Sciatic nerve (tissue), 2 donors: ENCODE measurements around the gene DDX24. TPM values are rescaled to one million over a fixed set of nuclear protein-coding genes. Genes with fewer than 3 reads are reported as not detected.

Source experiments
- ATAC-seq: fragments of 200-7000 bp; cut with Tn5 transposase; one replicate; pipeline ENCODE4 v1.9.1; 2020; ENCODE audit warnings: mild to moderate bottlenecking, moderate library complexity
- DNase-seq: peaks from one replicate; pipeline ENCODE4 v3.0.0-alpha.2; 2020; ENCODE audit warnings: low spot score
- intact Hi-C: fragments of 100-400 bp; cut with DNase I; formaldehyde crosslinking; loops from one replicate; pipeline ENCODE4 v1.14.2; 2022
- total RNA-seq: library from RNA; stranded (reverse); fragmentation: NEBNext Ultra II Directional; extraction: Animal tissue kit (Norgen Biotek cat#: 25700); gene quantifications from one replicate; pipeline ENCODE4 v1.2.1, GENCODE V29; 2021
- donor health status: DM: no; HTN: no; CAD: no.
- donor health status: DM: no; HTN: no; CAD: no.

The DDX24 gene
- total RNA-seq, 1 donor from 2014 or later: 181 TPM

- intact Hi-C loops: no loop called here
- ATAC-seq: no peak
These were observed 26.6 kb downstream of the DDX24 start for GRCh38 chr14:94054401-94054800.

DNA sequence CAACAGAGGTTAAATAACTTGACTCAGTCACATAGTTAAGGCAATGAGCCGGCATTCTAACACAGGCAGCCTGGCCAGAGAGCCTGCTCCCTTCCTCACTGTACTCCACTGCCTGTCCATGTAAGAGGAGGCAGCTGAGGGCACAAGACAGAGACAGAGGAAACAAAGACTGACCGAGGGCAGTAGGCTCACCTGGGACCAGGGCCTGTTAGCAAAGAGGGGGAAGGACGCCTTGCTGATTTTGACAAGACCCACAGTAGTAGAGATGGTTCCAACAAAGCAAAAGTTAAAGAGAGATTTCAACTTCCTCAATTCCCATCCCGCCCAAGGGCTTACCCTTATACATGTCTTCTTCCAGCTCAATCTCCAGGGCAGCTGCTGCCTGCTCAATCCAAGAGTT lies 28.3 kb downstream of the DDX24 start:
- ATAC-seq: no peak
- DNase-seq: no peak
- intact Hi-C loops: no loop called here

More at GRCh38 chr14:94054401-94054800, 26.6 kb downstream of the DDX24 start:
- no peak for DNase-seq

- DNase-seq (no peak), ATAC-seq (no peak)
- intact Hi-C loops: no loop called here
These were observed 28.8 kb downstream of the DDX24 start for GRCh38 chr14:94052199-94052598.

GRCh38 chr14:94051779-94052178 lies 29.2 kb downstream of the DDX24 start:
- DNase-seq: no peak
- ATAC-seq: no peak

GRCh38 chr14:94051115-94051514 lies 29.9 kb downstream of the DDX24 start:
- peak; percentile 57 for ATAC-seq
- intact Hi-C loops: no loop called here
- peak; percentile 75 for DNase-seq

More at GRCh38 chr14:94051779-94052178, 29.2 kb downstream of the DDX24 start:
- intact Hi-C loops: no loop called here

GRCh38 chr14:94050231-94050880 lies 30.6 kb downstream of the DDX24 start:
- DNase-seq (no peak), ATAC-seq (no peak)
- intact Hi-C loops: no loop called here

DNA sequence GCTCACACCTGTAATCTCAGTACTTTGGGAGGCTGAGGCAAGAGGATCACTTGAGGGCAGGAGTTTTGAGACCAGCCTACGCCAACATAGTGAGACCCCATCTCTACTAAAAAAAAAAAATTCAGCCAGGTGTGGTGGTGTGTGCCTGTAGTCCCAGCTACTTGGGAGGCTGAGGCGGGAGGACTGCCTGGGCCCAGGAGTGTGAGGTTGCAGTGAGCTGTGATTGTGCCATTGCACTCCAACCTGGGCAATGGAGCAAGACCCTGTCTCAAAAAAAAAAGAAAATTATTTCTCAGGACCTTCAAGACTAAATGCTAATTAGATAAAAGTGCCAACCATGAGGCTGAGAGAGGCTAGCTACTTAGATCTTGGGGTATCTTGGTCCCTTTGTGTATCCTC lies 31.4 kb downstream of the DDX24 start:
- ATAC-seq: no peak
- intact Hi-C loops: no loop called here
- DNase-seq: no peak

DNA sequence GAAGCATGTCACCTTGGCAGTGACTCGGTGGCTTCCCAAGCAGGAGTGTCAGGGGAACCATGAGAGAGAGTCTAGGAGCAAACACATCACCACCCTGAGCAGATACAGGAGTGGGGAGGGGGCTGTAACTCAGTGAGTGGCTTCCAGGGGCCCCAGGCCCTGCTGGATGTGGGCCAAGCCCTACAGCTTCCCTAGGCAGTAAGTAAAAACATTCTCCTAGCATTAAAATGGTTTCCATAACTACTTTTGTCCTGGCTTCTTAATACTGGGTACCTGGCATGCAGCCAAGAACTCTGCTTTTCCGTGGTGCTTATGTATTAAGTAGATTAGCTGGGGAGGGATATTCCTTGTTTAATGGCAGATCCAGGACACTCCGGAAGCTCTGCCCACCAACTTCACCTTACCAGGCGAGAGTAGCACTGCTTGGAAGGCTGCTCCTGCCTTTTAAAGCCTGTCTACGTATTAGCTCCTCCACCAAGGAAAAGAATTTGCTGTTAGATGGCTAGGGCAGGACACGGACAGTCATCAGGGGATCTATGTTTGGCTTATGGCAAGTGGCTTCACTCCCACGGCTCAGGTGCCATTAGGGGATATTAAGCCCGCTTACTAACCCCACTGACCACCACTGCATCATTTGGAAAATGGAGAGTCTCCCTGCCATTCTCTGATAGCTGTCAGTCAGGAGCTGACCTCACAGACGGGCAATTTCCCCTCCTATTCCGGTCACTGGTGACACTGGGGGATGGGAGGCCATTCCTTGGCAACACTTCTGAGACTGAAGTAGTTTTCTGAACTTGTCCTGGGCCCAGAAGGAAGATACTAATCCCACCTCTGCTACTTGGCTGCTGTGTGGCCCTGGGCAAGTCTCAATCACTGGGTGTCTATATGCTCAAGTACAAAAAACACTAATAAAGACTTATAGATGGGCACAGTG lies 32.0 kb downstream of the DDX24 start:
- intact Hi-C loops: no loop called here
- DNase-seq (no peak), ATAC-seq (no peak)

DNA sequence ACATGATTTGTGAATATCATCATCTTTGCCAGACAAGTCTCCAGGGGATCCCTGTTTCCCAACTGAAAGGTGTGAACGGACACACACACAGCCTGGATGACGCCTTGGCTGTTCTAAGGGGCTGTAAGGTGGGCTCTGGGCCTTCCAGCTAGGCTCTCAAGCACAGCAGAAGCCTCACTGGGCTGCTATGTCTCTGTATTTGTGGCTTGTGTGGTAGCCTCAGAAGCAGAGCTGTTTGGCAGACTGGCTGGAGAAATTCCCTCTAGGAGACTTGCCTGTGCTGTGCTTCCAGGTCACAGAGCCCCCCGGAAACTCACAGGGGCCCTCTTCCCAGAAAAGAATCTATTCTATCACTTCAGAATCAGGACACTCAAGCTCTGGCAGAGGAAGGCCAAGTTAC lies 33.4 kb downstream of the DDX24 start:
- ATAC-seq: no peak
- no peak for DNase-seq
- intact Hi-C loops: no loop called here

DNA sequence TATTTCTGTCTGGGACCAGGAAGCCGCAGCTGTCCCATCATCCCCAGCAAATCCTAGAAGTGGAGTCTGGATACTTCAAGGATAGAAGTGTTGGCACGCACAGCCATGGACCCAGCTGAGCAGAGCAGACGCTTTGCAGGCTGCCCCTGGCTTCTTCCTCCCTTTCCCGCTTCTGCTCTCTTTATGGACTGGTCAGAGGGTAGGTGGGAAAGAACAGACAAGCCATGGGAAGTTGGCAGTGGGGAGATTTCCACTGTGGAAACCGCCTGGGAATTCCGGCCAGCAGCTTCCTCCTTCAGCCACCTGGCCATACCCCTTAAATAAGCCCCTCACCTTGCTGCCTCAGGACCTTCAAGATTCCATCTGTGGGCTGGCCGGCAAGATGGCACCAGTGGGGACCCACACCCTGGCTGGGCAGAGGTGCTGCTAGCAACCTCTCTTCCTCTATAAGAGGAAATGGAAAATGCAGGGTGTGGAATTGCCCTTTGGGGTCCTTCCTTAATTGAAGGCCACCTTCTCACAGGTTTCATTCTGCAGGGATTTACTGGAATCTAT lies 34.2 kb downstream of the DDX24 start:
- intact Hi-C loops: no loop called here
- DNase-seq (peak; percentile 32), ATAC-seq (no peak)

- no peak for ATAC-seq
- DNase-seq: peak; percentile 48
- intact Hi-C loops: no loop called here
These were observed 35.2 kb downstream of the DDX24 start for GRCh38 chr14:94045563-94046345.

DNA sequence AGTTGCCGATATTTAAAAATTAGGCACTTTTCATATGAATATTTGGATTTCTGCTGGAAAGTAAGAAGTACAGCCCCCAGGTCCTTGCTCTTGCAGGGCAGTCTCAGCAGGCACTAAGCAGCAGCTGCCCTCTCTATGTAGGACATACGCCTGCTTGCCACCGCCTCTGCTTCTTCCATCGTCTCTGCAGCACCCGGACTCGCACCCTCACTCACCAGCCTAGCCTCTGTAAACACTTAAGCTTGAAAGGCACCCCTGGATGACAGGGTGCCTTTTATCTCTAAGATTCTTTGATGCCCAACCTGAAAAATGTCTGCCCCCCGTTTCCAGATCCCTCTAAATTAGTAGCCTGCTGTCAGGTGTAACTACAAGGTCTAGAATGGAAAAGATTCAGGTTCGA lies 35.9 kb downstream of the DDX24 start:
- DNase-seq: peak; percentile 8
- intact Hi-C loops: no loop called here
- ATAC-seq: no peak

- intact Hi-C loops: no loop called here
- DNase-seq (peak; percentile 53), ATAC-seq (no peak)
These were observed 36.4 kb downstream of the DDX24 start for GRCh38 chr14:94044476-94045091.

DNA sequence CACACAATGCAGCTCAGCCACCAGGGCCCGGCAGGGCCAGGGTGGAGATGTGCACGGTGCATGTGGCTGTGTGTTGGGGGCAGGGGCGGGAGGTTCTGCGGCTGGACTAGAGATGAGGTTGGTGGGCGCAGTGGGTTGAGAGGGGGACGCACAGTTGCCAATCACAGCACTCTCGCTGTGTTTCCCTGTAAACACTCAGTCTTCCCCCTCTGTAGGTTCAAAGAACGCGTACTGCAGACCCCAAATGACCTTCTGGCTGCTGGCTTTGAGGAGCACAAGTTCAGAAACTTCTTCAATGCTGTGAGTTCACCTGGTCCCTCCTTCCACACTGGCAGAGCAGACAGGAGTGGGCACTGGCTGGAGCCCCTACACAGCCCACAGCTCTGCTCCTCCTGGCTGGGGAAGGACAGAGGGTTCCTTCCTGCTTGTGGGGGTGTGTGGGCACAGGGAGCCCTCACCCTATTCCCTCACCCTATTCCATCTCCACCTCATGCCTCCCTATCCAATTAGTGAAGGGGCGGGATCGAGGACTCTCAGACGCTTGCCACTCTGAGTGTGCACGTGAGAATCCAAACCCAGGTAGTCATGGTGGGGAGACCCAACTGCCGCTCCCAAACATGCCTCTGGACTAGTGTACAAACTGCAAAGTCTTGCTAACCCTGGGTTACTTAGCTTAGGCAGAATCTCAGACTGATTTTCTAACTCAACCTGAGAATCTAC lies 37.1 kb downstream of the DDX24 start:
- no peak for ATAC-seq
- DNase-seq: peak; percentile 25
- intact Hi-C loops: no loop called here

DNA sequence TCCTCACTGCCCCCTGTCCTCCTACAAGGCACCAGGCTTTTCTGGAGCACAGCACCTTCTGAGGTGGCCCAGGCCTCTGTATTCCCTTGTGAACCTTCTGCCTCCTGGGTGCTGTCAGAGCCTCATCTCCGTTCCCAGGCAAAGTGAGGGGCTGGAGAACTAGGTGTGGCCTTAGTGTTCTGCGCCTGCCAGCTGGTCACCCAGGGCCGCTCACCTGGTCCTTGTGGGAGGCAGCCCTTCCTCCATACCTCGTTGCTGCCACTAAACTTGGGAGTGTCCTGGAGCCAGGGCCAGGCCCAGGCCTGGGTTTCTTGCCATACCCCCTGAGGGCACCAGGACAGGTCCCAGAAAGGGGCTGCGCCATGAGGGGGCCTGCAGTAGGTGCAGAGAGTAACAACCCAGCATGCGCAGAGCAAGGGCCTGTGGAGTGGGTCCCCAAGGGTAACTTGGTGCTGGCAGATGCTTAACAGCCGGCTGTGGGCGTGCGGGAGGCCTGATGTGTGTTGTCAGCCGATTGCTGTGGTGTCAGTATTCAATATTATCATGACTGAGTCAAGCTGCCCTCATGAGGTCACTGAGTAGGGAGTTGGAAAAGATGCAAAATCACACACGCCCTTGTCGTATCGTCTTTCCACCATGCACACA lies 37.8 kb downstream of the DDX24 start:
- DNase-seq (no peak), ATAC-seq (no peak)
- intact Hi-C loops: no loop called here

DNA sequence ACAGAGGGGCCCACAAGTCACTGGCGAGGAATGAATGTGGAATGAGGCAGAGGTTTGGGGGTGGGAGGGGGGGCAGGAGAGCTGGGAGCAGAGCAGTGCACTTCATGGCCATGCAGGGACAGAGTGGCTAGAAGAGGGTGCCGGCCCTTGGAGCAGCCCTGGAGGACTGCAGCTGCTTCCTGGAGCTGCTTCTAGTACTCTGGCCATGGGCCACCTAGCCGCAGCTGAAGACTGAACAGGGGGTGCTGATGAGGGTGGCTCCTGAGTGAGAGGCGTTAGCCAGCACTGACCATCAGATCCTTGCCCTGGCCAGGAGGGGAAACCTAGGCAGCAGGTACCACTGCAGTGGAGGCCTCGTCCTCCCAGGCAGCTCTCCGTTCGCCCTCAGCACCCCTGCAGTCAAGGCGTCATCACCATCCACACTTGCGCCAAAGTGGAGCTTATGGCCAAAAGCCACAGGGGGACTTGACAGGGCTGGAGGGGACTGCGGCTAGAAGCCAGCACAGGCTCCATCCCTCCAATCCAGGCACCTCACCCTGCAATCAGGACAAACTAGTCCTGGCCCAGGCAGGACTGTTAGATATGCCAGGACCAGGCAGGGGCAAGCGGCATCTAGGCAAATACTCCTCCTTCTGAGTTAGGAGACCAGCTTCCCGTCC lies 38.4 kb downstream of the DDX24 start:
- intact Hi-C loops: no loop called here
- ATAC-seq: peak; percentile 45

More for the DNA sequence above, 38.4 kb downstream of the DDX24 start:
- no peak for DNase-seq
